OCI-LY7 (cell line): ENCODE results near the gene SLC24A4. TPM values are rescaled to one million over a fixed set of nuclear protein-coding genes. Genes with fewer than 3 reads are reported as not detected.

Source experiments
- BruUV-seq: library from RNA; stranded (reverse); fragments of 400-500 nt; replicated peaks from 2 replicates; lab custom pipeline; 2021; lab: Mats Ljungman, UMichigan
- CTCF ChIA-PET: fragments of 300-600 bp; sonication (Branson Sonifier 250); formaldehyde crosslinking; loops from one replicate; lab custom pipeline; 2022; ENCODE audit warnings: antibody characterized with exemption; ENCODE audit not compliant: unreplicated experiment; lab: Charles Lee
- POLR2A ChIA-PET: fragments of 300-600 bp; sonication (Branson Sonifier 250); formaldehyde crosslinking; loops from one replicate; lab custom pipeline; 2022; ENCODE audit warnings: antibody characterized with exemption; lab: Charles Lee
- DNase-seq: peaks from one replicate; pipeline ENCODE4 v3.0.0-alpha.2; 2015; ENCODE audit warnings: low spot score
- H2AFZ ChIP-seq: fragments of 200-600 bp; sonication (generic), shearing (Covaris generic); 2 replicates; pipeline ENCODE4 v1.6.1; 2014; ENCODE audit warnings: mild to moderate bottlenecking, antibody characterized with exemption, low read length, moderate library complexity
- H3K27ac ChIP-seq: fragments of 200-600 bp; sonication (generic); 2 replicates; pipeline ENCODE4 v1.5.1; 2014; ENCODE audit warnings: mixed run types, low read depth, mild to moderate bottlenecking, moderate library complexity, low read length, inconsistent platforms; ENCODE audit not compliant: poor library complexity, severe bottlenecking
- H3K36me3 ChIP-seq: fragments of 200-600 bp; sonication (generic); 2 replicates; pipeline ENCODE4 v1.6.1; 2014; ENCODE audit warnings: mild to moderate bottlenecking, antibody characterized with exemption, low read length, moderate library complexity, mixed read lengths; ENCODE audit not compliant: insufficient read depth
- H3K4me1 ChIP-seq: fragments of 200-600 bp; sonication (generic); 2 replicates; pipeline ENCODE4 v1.5.1; 2014; ENCODE audit warnings: mild to moderate bottlenecking, low read length; ENCODE audit not compliant: insufficient read depth, poor library complexity, severe bottlenecking
- H3K4me2 ChIP-seq: fragments of 200-600 bp; sonication (generic); 2 replicates; pipeline ENCODE4 v1.6.1; 2014; ENCODE audit warnings: mild to moderate bottlenecking, low read length
- H3K4me3 ChIP-seq: fragments of 200-600 bp; sonication (generic); 2 replicates; pipeline ENCODE4 v1.5.1; 2014; ENCODE audit warnings: mild to moderate bottlenecking, low read depth, low read length; ENCODE audit not compliant: poor library complexity, severe bottlenecking
- H3K79me2 ChIP-seq: fragments of 200-600 bp; sonication (generic); 2 replicates; pipeline ENCODE4 v1.6.1; 2016; ENCODE audit warnings: low read depth, mild to moderate bottlenecking, low read length, moderate library complexity, mixed read lengths; ENCODE audit not compliant: insufficient read depth
- H3K9me2 ChIP-seq: fragments of 200-600 bp; sonication (generic); 2 replicates; pipeline ENCODE4 v1.6.1; 2016; ENCODE audit warnings: mild to moderate bottlenecking, low read length, mixed read lengths; ENCODE audit not compliant: insufficient read depth
- H3K9me3 ChIP-seq: fragments of 200-600 bp; sonication (generic); 2 replicates; pipeline ENCODE4 v1.6.1; 2014; ENCODE audit warnings: mild to moderate bottlenecking, mixed run types, low read length, mixed read lengths
- H4K20me1 ChIP-seq: fragments of 200-600 bp; sonication (generic); 2 replicates; pipeline ENCODE4 v1.6.1; 2014; ENCODE audit warnings: mild to moderate bottlenecking, antibody characterized with exemption, low read length, moderate library complexity, mixed read lengths; ENCODE audit not compliant: insufficient read depth
- EZH2phosphoT487 ChIP-seq: fragments of 200-600 bp; sonication (generic); IDR thresholded peaks from 2 replicates; pipeline ENCODE4 v1.6.1; 2018; ENCODE audit warnings: low read depth, borderline replicate concordance, mild to moderate bottlenecking, mixed run types, antibody characterized with exemption, low read length, moderate library complexity, mixed read lengths
- intact Hi-C: fragments of 100-400 bp; cut with micrococcal nuclease; formaldehyde crosslinking; loops from one replicate; pipeline ENCODE4 v1.10.0; 2022; ENCODE audit not compliant: unreplicated experiment
- total RNA-seq, 2 experiments: library from RNA; depleted of rRNA in 1 of 2; stranded (reverse); fragments of >200 nt in 1 of 2; shearing (Covaris generic) in 1 of 2; gene quantifications; 2 replicates each; pipeline ENCODE4 v1.2.3, GENCODE V29; 2014 to 2022
- TF ChIP-seq, protein P1 (sequence below): fragments of 200-600 bp; sonication (generic); conservative IDR thresholded peaks from 2 replicates; pipeline ENCODE4 v1.5.1; 2014; ENCODE audit warnings: mild to moderate bottlenecking, antibody characterized with exemption, low read length, moderate library complexity, mixed read lengths

Gene SLC24A4
- total RNA-seq, 2 experiments from 2014 or later = not detected

DNA sequence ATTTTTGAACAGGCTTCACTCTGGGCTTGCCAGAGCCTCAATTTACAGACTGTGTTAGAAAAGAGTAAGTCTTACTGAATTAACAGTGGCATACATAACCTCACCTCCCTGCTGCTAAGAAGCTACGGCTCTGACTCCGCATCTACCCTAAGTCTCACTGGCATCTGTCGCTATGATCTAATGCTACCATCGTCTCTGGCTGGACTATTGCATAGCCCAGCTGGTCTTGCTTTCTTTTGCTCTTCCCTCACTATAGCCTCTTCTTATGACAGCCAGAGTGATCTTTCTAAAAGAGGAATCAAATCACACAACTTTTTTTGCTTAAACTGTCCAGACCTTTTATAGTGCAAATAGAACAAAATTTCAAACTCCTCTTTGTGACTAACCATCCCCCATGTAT is 81.1 kb downstream of the SLC24A4 start:
- Histone ChIP-seq H4K20me1 (no peaks in the 10 kb centered on the region), H3K9me2 (no peaks in the 10 kb centered on the region), H3K79me2 (no peaks in the 10 kb centered on the region), H2AFZ (no peak overlapping the region), H3K4me3 (no peak overlapping the region), H3K27ac (no peak overlapping the region), H3K4me1 (peaks cover 14% of the 10 kb centered on the region), H3K4me2 (no peak overlapping the region), H3K36me3 (no peaks in the 10 kb centered on the region), H3K9me3 (no peaks in the 10 kb centered on the region)
- TF ChIP-seq, protein P1, sequence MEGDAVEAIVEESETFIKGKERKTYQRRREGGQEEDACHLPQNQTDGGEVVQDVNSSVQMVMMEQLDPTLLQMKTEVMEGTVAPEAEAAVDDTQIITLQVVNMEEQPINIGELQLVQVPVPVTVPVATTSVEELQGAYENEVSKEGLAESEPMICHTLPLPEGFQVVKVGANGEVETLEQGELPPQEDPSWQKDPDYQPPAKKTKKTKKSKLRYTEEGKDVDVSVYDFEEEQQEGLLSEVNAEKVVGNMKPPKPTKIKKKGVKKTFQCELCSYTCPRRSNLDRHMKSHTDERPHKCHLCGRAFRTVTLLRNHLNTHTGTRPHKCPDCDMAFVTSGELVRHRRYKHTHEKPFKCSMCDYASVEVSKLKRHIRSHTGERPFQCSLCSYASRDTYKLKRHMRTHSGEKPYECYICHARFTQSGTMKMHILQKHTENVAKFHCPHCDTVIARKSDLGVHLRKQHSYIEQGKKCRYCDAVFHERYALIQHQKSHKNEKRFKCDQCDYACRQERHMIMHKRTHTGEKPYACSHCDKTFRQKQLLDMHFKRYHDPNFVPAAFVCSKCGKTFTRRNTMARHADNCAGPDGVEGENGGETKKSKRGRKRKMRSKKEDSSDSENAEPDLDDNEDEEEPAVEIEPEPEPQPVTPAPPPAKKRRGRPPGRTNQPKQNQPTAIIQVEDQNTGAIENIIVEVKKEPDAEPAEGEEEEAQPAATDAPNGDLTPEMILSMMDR = no peak
- no peak for TF ChIP-seq EZH2phosphoT487
- POLR2A ChIA-PET = no interaction called here
- intact Hi-C loops = no loop called here
- BruUV-seq = no TSS peak
- no peak for DNase-seq
- CTCF ChIA-PET = interaction anchor here (0.6 kb wide), 1 partner anchor 300 kb away, joined by 3 read pairs; no protein-coding TSS in a partner anchor

DNA sequence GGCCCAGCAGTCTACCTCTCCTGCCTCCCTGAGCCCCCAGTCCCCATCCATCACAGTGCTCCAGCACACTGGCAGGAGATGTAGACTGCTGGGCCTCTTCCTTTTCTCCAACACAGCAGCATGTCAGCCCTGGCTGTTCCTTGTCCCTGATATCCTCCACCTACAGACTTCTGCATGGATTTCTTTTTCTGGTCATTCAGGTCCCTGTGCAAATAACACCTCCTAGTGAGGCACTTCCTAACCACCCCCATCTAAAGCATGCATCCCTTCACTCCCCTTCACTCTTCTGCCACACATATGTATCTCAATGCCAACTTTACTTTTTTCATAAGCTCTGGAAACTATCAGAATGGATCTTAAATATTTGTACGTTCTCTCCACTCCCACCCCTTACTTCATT is 81.5 kb downstream of the SLC24A4 start:
- Histone ChIP-seq H3K4me2 (no peak overlapping the region), H3K9me3 (no peaks in the 10 kb centered on the region), H3K79me2 (no peaks in the 10 kb centered on the region), H2AFZ (no peak overlapping the region), H3K27ac (no peak overlapping the region), H3K4me1 (peaks cover 14% of the 10 kb centered on the region), H3K36me3 (no peaks in the 10 kb centered on the region), H3K4me3 (no peak overlapping the region), H3K9me2 (no peaks in the 10 kb centered on the region), H4K20me1 (no peaks in the 10 kb centered on the region)
- TF ChIP-seq, protein P1 = no peak
- no peak for TF ChIP-seq EZH2phosphoT487
- intact Hi-C loops = no loop called here
- no peak for DNase-seq
- BruUV-seq = no TSS peak
- POLR2A ChIA-PET = no interaction called here
- CTCF ChIA-PET = no interaction called here

DNA sequence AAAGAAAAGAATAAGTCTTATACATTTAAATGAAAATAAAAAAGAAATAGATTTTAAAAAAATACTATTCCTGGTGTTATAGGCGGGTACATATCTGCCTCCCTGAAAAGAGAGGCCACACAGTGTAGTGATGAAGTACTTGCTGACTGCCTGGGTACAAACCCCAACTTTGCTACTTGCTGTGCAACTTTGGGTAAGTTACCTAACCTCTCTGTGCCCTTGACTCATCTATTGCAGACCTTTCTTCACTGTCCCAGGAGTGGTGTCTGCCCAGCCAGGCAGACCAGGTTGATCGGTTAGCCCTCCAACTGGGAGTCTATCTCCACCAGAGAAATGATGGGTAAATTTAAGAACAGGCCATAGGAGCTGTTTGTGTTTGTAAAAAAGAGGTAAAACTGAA is 82.0 kb downstream of the SLC24A4 start:
- no peak overlapping the region for H3K4me2 ChIP-seq
- intact Hi-C loops = no loop called here
- H4K20me1 ChIP-seq = no peaks in the 10 kb centered on the region
- no peak overlapping the region for H3K4me3 ChIP-seq
- no peaks in the 10 kb centered on the region for H3K79me2 ChIP-seq
- no peak overlapping the region for H3K27ac ChIP-seq
- BruUV-seq = no TSS peak
- peaks cover 14% of the 10 kb centered on the region for H3K4me1 ChIP-seq
- H3K9me2 ChIP-seq = no peaks in the 10 kb centered on the region
- H3K36me3 ChIP-seq = no peaks in the 10 kb centered on the region
- no peak overlapping the region for H2AFZ ChIP-seq
- no peaks in the 10 kb centered on the region for H3K9me3 ChIP-seq
- POLR2A ChIA-PET = no interaction called here
- CTCF ChIA-PET = no interaction called here
- TF ChIP-seq, protein P1 = no peak
- no peak for TF ChIP-seq EZH2phosphoT487
- no peak for DNase-seq
